OCI-LY3 (cell line): ENCODE results near the gene ACVRL1.

Experiments used
- H2AFZ ChIP-seq: fragments of 200-600, 300-600 bp; shearing (Covaris generic); 2 replicates; pipeline ENCODE4 v1.6.0; 2014; ENCODE audit warnings: antibody characterized with exemption, low read depth, low read length
- H3K27ac ChIP-seq: fragments of 200-600, 300-600 bp; sonication (generic); 2 replicates; pipeline ENCODE4 v1.5.1; 2014; ENCODE audit warnings: mild to moderate bottlenecking, low read length, moderate library complexity, mixed read lengths
- H3K27me3 ChIP-seq: fragments of 200-600, 300-600 bp; sonication (generic); 2 replicates; pipeline ENCODE4 v1.6.1; 2014; ENCODE audit warnings: low read depth, low read length, mixed read lengths
- H3K36me3 ChIP-seq: fragments of 200-600, 300-600 bp; sonication (generic); replicated peaks from 2 replicates; pipeline ENCODE3; 2014; ENCODE audit warnings: low read depth, low read length, mixed read lengths
- H3K4me1 ChIP-seq: fragments of 300-600, 200-600 bp; sonication (generic); 2 replicates; pipeline ENCODE4 v1.6.1; 2014; ENCODE audit warnings: low read length, mixed read lengths
- H3K4me2 ChIP-seq: fragments of 200-600, 300-600 bp; sonication (generic); 2 replicates; pipeline ENCODE4 v1.6.1; 2014; ENCODE audit warnings: low read length, mixed read lengths
- H3K4me3 ChIP-seq: fragments of 300-600, 200-600 bp; sonication (generic); 2 replicates; pipeline ENCODE4 v1.5.1; 2014; ENCODE audit warnings: antibody characterized with exemption, mild to moderate bottlenecking, low read length, moderate library complexity
- H3K79me2 ChIP-seq: fragments of 300-600, 200-600 bp; shearing (Covaris generic); 2 replicates; pipeline ENCODE4 v1.6.1; 2014; ENCODE audit warnings: mild to moderate bottlenecking, low read length, mixed read lengths
- H3K9ac ChIP-seq: fragments of 300-600, 200-600 bp; shearing (Covaris generic); 2 replicates; pipeline ENCODE4 v1.6.0; 2014; ENCODE audit warnings: mild to moderate bottlenecking, low read length, moderate library complexity
- H3K9me3 ChIP-seq: fragments of 200-600, 300-600 bp; shearing (Covaris generic); 2 replicates; pipeline ENCODE4 v1.6.1; 2014; ENCODE audit warnings: low read length, mixed read lengths; ENCODE audit not compliant: insufficient read depth
- H4K20me1 ChIP-seq: fragments of 200-600, 300-600 bp; sonication (generic); 2 replicates; pipeline ENCODE4 v1.6.1; 2016; ENCODE audit warnings: low read length, mixed read lengths; ENCODE audit not compliant: insufficient read depth
- CTCF ChIP-seq: fragments of 200-600, 300-600 bp; sonication (generic); IDR thresholded peaks from 2 replicates; pipeline ENCODE4 v1.5.1; 2014; ENCODE audit warnings: antibody characterized with exemption, low read length, low read depth
- EZH2phosphoT487 ChIP-seq: fragments of 200-600 bp; shearing (Covaris generic); IDR thresholded peaks from 2 replicates; pipeline ENCODE4 v1.6.1; 2018; ENCODE audit warnings: antibody characterized with exemption, mixed run types, low read depth

Gene ACVRL1

GRCh38 chr12:51920046-51920445 lies 12.7 kb downstream of the ACVRL1 start:
- no peaks in the 10 kb centered on the region for H3K79me2 ChIP-seq
- no peaks in the 10 kb centered on the region for H4K20me1 ChIP-seq
- peaks cover 16% of the 10 kb centered on the region for H3K4me1 ChIP-seq
- H3K27ac ChIP-seq: no peak overlapping the region
- peaks cover 14% of the 10 kb centered on the region for H3K27me3 ChIP-seq
- no peaks in the 10 kb centered on the region for H3K36me3 ChIP-seq
- no peak overlapping the region for H3K9ac ChIP-seq
- H2AFZ ChIP-seq: no peak overlapping the region
- TF ChIP-seq EZH2phosphoT487 (no peak), CTCF (no peak)
- H3K4me3 ChIP-seq: no peak overlapping the region
- no peaks in the 10 kb centered on the region for H3K9me3 ChIP-seq
- H3K4me2 ChIP-seq: no peak overlapping the region

- Histone ChIP-seq H3K9me3 (no peaks in the 10 kb centered on the region), H2AFZ (no peak overlapping the region), H3K4me2 (no peak overlapping the region), H3K27ac (no peak overlapping the region), H3K9ac (no peak overlapping the region), H3K4me3 (no peak overlapping the region), H3K36me3 (no peaks in the 10 kb centered on the region), H3K4me1 (peaks cover 16% of the 10 kb centered on the region), H3K79me2 (no peaks in the 10 kb centered on the region), H4K20me1 (no peaks in the 10 kb centered on the region), H3K27me3 (peaks cover 19% of the 10 kb centered on the region)
- TF ChIP-seq EZH2phosphoT487 (no peak), CTCF (no peak)
These were observed 13.9 kb downstream of the ACVRL1 start for GRCh38 chr12:51921017-51921725.

- H3K4me3 ChIP-seq: no peak overlapping the region
These were observed 14.8 kb downstream of the ACVRL1 start for GRCh38 chr12:51922146-51922545.

More at GRCh38 chr12:51922146-51922545, 14.8 kb downstream of the ACVRL1 start:
- no peak overlapping the region for H3K9ac ChIP-seq
- H3K9me3 ChIP-seq: no peaks in the 10 kb centered on the region
- H3K36me3 ChIP-seq: no peaks in the 10 kb centered on the region
- no peak for TF ChIP-seq CTCF
- TF ChIP-seq EZH2phosphoT487: no peak
- H3K4me2 ChIP-seq: no peak overlapping the region
- no peak overlapping the region for H3K27ac ChIP-seq
- no peak overlapping the region for H2AFZ ChIP-seq
- H3K27me3 ChIP-seq: peaks cover 19% of the 10 kb centered on the region
- no peaks in the 10 kb centered on the region for H3K79me2 ChIP-seq
- H4K20me1 ChIP-seq: no peaks in the 10 kb centered on the region
- H3K4me1 ChIP-seq: peaks cover 16% of the 10 kb centered on the region
